ENCODE data around the gene LDLRAD4. TPM values are rescaled to one million over a fixed set of nuclear protein-coding genes. Genes with fewer than 3 reads are reported as not detected.
"Not testable (repeated sequence)": the region's sequence is repeated elsewhere in the genome, so short reads cannot be mapped to it uniquely, and the experiment has no call there.

The LDLRAD4 gene
- total RNA-seq, 2 experiments from 2014 or later = 28.4 to 30.1 TPM

GRCh38 chr18:13649397-13650390 lies 431.1 kb downstream of the LDLRAD4 start:
- Mint-ChIP-seq H3K27ac (no peak overlapping the region), H3K4me1 (ENCODE audit: low read depth) (no peaks in the 10 kb centered on the region), H3K36me3 (peaks cover 8% of the 10 kb centered on the region), H3K9me3 (no peaks in the 10 kb centered on the region), H3K4me3 (no peak overlapping the region), H3K27me3 (no peaks in the 10 kb centered on the region)
- ChIA-PET POLR2A (no interaction called here), CTCF (no interaction called here)
- intact Hi-C loops (cut with micrococcal nuclease) = no loop called here
- no peak for DNase-seq

- Mint-ChIP-seq H3K27me3 (no peaks in the 10 kb centered on the region), H3K27ac (no peak overlapping the region), H3K4me3 (no peak overlapping the region), H3K4me1 (ENCODE audit: low read depth) (peaks cover 2% of the 10 kb centered on the region), H3K9me3 (no peaks in the 10 kb centered on the region), H3K36me3 (no peaks in the 10 kb centered on the region)
- POLR2A ChIA-PET = no interaction called here
- no peak for DNase-seq
- intact Hi-C loops (cut with micrococcal nuclease) = no loop called here
- CTCF ChIA-PET = no interaction called here
These were observed 435.3 kb downstream of the LDLRAD4 start for GRCh38 chr18:13653746-13654433.

- Mint-ChIP-seq H3K36me3 (no peaks in the 10 kb centered on the region), H3K4me3 (no peak overlapping the region), H3K4me1 (ENCODE audit: low read depth) (peaks cover 5% of the 10 kb centered on the region), H3K27me3 (no peaks in the 10 kb centered on the region), H3K9me3 (no peaks in the 10 kb centered on the region), H3K27ac (no peak overlapping the region)
- intact Hi-C loops (cut with micrococcal nuclease) = no loop called here
- ChIA-PET CTCF (no interaction called here), POLR2A (no interaction called here)
- no peak for DNase-seq
These were observed 439.4 kb downstream of the LDLRAD4 start for GRCh38 chr18:13657974-13658373.

- Mint-ChIP-seq H3K4me1 (ENCODE audit: low read depth) (peaks cover 5% of the 10 kb centered on the region), H3K27me3 (no peaks in the 10 kb centered on the region), H3K27ac (no peak overlapping the region), H3K9me3 (no peaks in the 10 kb centered on the region), H3K4me3 (no peak overlapping the region), H3K36me3 (no peaks in the 10 kb centered on the region)
- ChIA-PET POLR2A (no interaction called here), CTCF (no interaction called here)
- intact Hi-C loops (cut with micrococcal nuclease) = no loop called here
- no peak for DNase-seq
These were observed 440.1 kb downstream of the LDLRAD4 start for GRCh38 chr18:13658436-13659204.

- H3K9me3 Mint-ChIP-seq = no peaks in the 10 kb centered on the region
- no peaks in the 10 kb centered on the region for H3K36me3 Mint-ChIP-seq
- ChIA-PET POLR2A (no interaction called here), CTCF (no interaction called here)
- intact Hi-C loops (cut with micrococcal nuclease) = no loop called here
- H3K27me3 Mint-ChIP-seq = no peaks in the 10 kb centered on the region
- H3K27ac Mint-ChIP-seq = no peak overlapping the region
- no peak overlapping the region for H3K4me3 Mint-ChIP-seq
- peaks cover 5% of the 10 kb centered on the region for H3K4me1 Mint-ChIP-seq (ENCODE audit: low read depth)
- no peak for DNase-seq
These were observed 441.9 kb downstream of the LDLRAD4 start for GRCh38 chr18:13660510-13660909.

- CTCF ChIA-PET = no interaction called here
- H3K36me3 Mint-ChIP-seq = peaks cover 1% of the 10 kb centered on the region
- H3K27ac Mint-ChIP-seq = no peak overlapping the region
- H3K9me3 Mint-ChIP-seq = no peaks in the 10 kb centered on the region
- intact Hi-C loops (cut with micrococcal nuclease) = no loop called here
- POLR2A ChIA-PET = no interaction called here
- no peak for DNase-seq
- H3K27me3 Mint-ChIP-seq = no peaks in the 10 kb centered on the region
- H3K4me1 Mint-ChIP-seq (ENCODE audit: low read depth) = peaks cover 5% of the 10 kb centered on the region
- H3K4me3 Mint-ChIP-seq = no peak overlapping the region
These were observed 442.7 kb downstream of the LDLRAD4 start for GRCh38 chr18:13661051-13661778.

- Mint-ChIP-seq H3K36me3 (peaks cover 7% of the 10 kb centered on the region), H3K27ac (no peak overlapping the region), H3K27me3 (no peaks in the 10 kb centered on the region), H3K4me3 (no peak overlapping the region), H3K4me1 (ENCODE audit: low read depth) (peaks cover 5% of the 10 kb centered on the region), H3K9me3 (no peaks in the 10 kb centered on the region)
- no peak for DNase-seq
- POLR2A ChIA-PET = no interaction called here
- intact Hi-C loops (cut with micrococcal nuclease) = no loop called here
- CTCF ChIA-PET = no interaction called here
These were observed 443.3 kb downstream of the LDLRAD4 start for GRCh38 chr18:13661779-13662256.

- H3K27ac Mint-ChIP-seq = no peak overlapping the region
- peaks cover 15% of the 10 kb centered on the region for H3K36me3 Mint-ChIP-seq
- ChIA-PET POLR2A (interaction anchor here (0.6 kb wide), 1 partner anchor 47 kb away, joined by 3 read pairs; no protein-coding TSS in a partner anchor), CTCF (no interaction called here)
- H3K4me1 Mint-ChIP-seq (ENCODE audit: low read depth) = no peaks in the 10 kb centered on the region
- no peak overlapping the region for H3K4me3 Mint-ChIP-seq
- no peaks in the 10 kb centered on the region for H3K9me3 Mint-ChIP-seq
- DNase-seq = no peak
- H3K27me3 Mint-ChIP-seq = no peaks in the 10 kb centered on the region
- intact Hi-C loops (cut with micrococcal nuclease) = no loop called here
These were observed 454.1 kb downstream of the LDLRAD4 start for GRCh38 chr18:13672657-13673056.

- intact Hi-C loops (cut with micrococcal nuclease) = no loop called here
- ChIA-PET CTCF (no interaction called here), POLR2A (no interaction called here)
- DNase-seq = no peak
- Mint-ChIP-seq H3K9me3 (no peaks in the 10 kb centered on the region), H3K4me1 (ENCODE audit: low read depth) (peaks cover 8% of the 10 kb centered on the region), H3K4me3 (no peak overlapping the region), H3K27ac (no peak overlapping the region), H3K27me3 (no peaks in the 10 kb centered on the region), H3K36me3 (peaks cover 6% of the 10 kb centered on the region)
These were observed 457.9 kb downstream of the LDLRAD4 start for GRCh38 chr18:13676471-13676870.

GRCh38 chr18:13677350-13677749 lies 458.8 kb downstream of the LDLRAD4 start:
- CTCF ChIA-PET; H3K27me3 Mint-ChIP-seq; H3K27ac Mint-ChIP-seq; H3K9me3 Mint-ChIP-seq; H3K36me3 Mint-ChIP-seq; H3K4me1 Mint-ChIP-seq (ENCODE audit: low read depth); intact Hi-C loops (cut with micrococcal nuclease); DNase-seq; H3K4me3 Mint-ChIP-seq: not testable (repeated sequence)
- POLR2A ChIA-PET = interaction anchor here (0.6 kb wide), 1 partner anchor 396 kb away, joined by 5 read pairs; no protein-coding TSS in a partner anchor

GRCh38 chr18:13680612-13681011 lies 462.1 kb downstream of the LDLRAD4 start:
- Mint-ChIP-seq H3K27ac (no peak overlapping the region), H3K4me1 (ENCODE audit: low read depth) (peaks cover 11% of the 10 kb centered on the region), H3K27me3 (no peaks in the 10 kb centered on the region), H3K9me3 (no peaks in the 10 kb centered on the region), H3K36me3 (peaks cover 7% of the 10 kb centered on the region), H3K4me3 (no peak overlapping the region)
- intact Hi-C loops (cut with micrococcal nuclease) = no loop called here
- ChIA-PET CTCF (interaction anchor here (1.0 kb wide), 1 partner anchor 10 kb away, joined by 4 read pairs; no protein-coding TSS in a partner anchor), POLR2A (no interaction called here)
- DNase-seq = peak; percentile 24
